H1 (cell line): ENCODE results near the gene CNOT2. TPM values are rescaled to one million over a fixed set of nuclear protein-coding genes. Genes with fewer than 3 reads are reported as not detected.

Source experiments
- CTCF ChIA-PET: fragments of 300-600 bp; sonication (Branson Sonifier 250); formaldehyde crosslinking; loops from one replicate; lab custom pipeline; 2021; ENCODE audit not compliant: partially characterized antibody; lab: Charles Lee
- POLR2A ChIA-PET: fragments of 300-600 bp; sonication (Branson Sonifier 250); formaldehyde crosslinking; loops from one replicate; lab custom pipeline; 2021; ENCODE audit warnings: inconsistent platforms; ENCODE audit not compliant: partially characterized antibody; lab: Charles Lee
- DNase-seq, 2 experiments: peaks; one replicate each; pipeline versions ENCODE4 v3.0.0 to v3.0.0-alpha.2; 2010 to 2022; ENCODE audit warnings: low spot score in 2 of 2, low read depth in 1 of 2, mixed read lengths in 1 of 2
- FAIRE-seq: peaks from 2 replicates; lab custom pipeline; 2011; peaks lifted over from hg19 to GRCh38; lab: Jason Lieb, UNC
- H2AFZ ChIP-seq: 2 replicates; pipeline ENCODE4 v1.8.1; 2012; ENCODE audit warnings: low read length, inconsistent platforms
- H2AK5ac ChIP-seq: 2 replicates; pipeline ENCODE4 v1.6.1; 2013; ENCODE audit warnings: low read depth, low read length
- H2BK120ac ChIP-seq: replicated peaks from 2 replicates; pipeline ENCODE3; 2013; ENCODE audit warnings: low read depth, low read length, inconsistent platforms
- H2BK12ac ChIP-seq: 2 replicates; pipeline ENCODE4 v1.6.1; 2013; ENCODE audit warnings: low read depth, low read length
- H2BK15ac ChIP-seq: 2 replicates; pipeline ENCODE4 v1.6.1; 2013; ENCODE audit warnings: low read length
- H2BK20ac ChIP-seq: 2 replicates; pipeline ENCODE4 v1.6.1; 2013; ENCODE audit warnings: low read length
- H2BK5ac ChIP-seq: 2 replicates; pipeline ENCODE4 v1.6.1; 2013; ENCODE audit warnings: low read depth, low read length
- H3K14ac ChIP-seq: 2 replicates; pipeline ENCODE4 v1.6.1; 2013; ENCODE audit warnings: inconsistent platforms; ENCODE audit not compliant: insufficient read length
- H3K18ac ChIP-seq: 2 replicates; pipeline ENCODE4 v1.6.1; 2013; ENCODE audit warnings: low read length; ENCODE audit errors: extremely low read depth
- H3K23ac ChIP-seq: 2 replicates; pipeline ENCODE4 v1.6.1; 2013; ENCODE audit warnings: inconsistent platforms; ENCODE audit not compliant: insufficient read length
- H3K23me2 ChIP-seq: 2 replicates; pipeline ENCODE4 v1.6.1; 2013; ENCODE audit warnings: low read depth, low read length
- H3K27ac ChIP-seq: 2 replicates; pipeline ENCODE4 v1.6.1; 2011; ENCODE audit warnings: low read depth, low read length, inconsistent platforms
- H3K27me3 ChIP-seq, 4 experiments: replicated peaks in 1 of 4; 1 replicate in 1 of 4; 2 replicates in 3 of 4; pipeline versions ENCODE4 v1.6.1 to v1.8.1; 2011 to 2013; ENCODE audit warnings: low read length in 3 of 4, mild to moderate bottlenecking in 3 of 4, inconsistent platforms in 2 of 4, mixed read lengths in 2 of 4, moderate library complexity in 1 of 4; ENCODE audit not compliant: control insufficient read depth in 3 of 4, insufficient read depth in 3 of 4; ENCODE audit errors: extremely low read depth in 1 of 4
- H3K36me3 ChIP-seq, 4 experiments: 2 replicates each; pipeline versions ENCODE4 v1.6.1 to v1.8.1; 2011 to 2013; ENCODE audit warnings: mild to moderate bottlenecking in 4 of 4, low read length in 3 of 4, moderate library complexity in 2 of 4, control low read depth in 1 of 4, inconsistent platforms in 1 of 4; ENCODE audit not compliant: insufficient read depth in 4 of 4, control insufficient read depth in 2 of 4
- H3K4ac ChIP-seq: replicated peaks from 2 replicates; pipeline ENCODE3; 2013; ENCODE audit warnings: low read length, low read depth, mixed read lengths, inconsistent platforms; ENCODE audit not compliant: insufficient read length
- H3K4me1 ChIP-seq, 4 experiments: replicated peaks in 1 of 4; 1 replicate in 1 of 4; 2 replicates in 3 of 4; pipeline versions ENCODE4 v1.6.1 to v1.8.1; 2011 to 2013; ENCODE audit warnings: low read length in 3 of 4, inconsistent platforms in 2 of 4, mixed read lengths in 1 of 4; ENCODE audit not compliant: insufficient read depth in 4 of 4, control insufficient read depth in 3 of 4
- H3K4me2 ChIP-seq, 2 experiments: 2 replicates each; pipeline versions ENCODE4 v1.6.1 to v1.8.1; 2011 to 2013; ENCODE audit warnings: low read depth in 2 of 2, low read length in 2 of 2, control low read depth in 1 of 2, inconsistent platforms in 1 of 2, mild to moderate bottlenecking in 1 of 2; ENCODE audit not compliant: insufficient read depth in 1 of 2
- H3K4me3 ChIP-seq, 4 experiments: fragments of 200-600, 300-600 bp in 1 of 4; sonication (generic), shearing (Covaris generic), sonication (Bioruptor Twin) in 1 of 4; 2 replicates each; pipeline versions ENCODE4 v1.5.1 to v1.8.1; 2011 to 2016; ENCODE audit warnings: low read length in 4 of 4, low read depth in 3 of 4, control low read depth in 2 of 4, inconsistent platforms in 2 of 4, mild to moderate bottlenecking in 2 of 4, mixed read lengths in 1 of 4, moderate library complexity in 1 of 4; ENCODE audit not compliant: insufficient read depth in 2 of 4; ENCODE audit errors: extremely low read depth in 1 of 4
- H3K56ac ChIP-seq: replicated peaks from 2 replicates; pipeline ENCODE3; 2013; ENCODE audit warnings: low read depth, mild to moderate bottlenecking, mixed read lengths, low read length, inconsistent platforms; ENCODE audit not compliant: insufficient read length
- H3K79me1 ChIP-seq: 2 replicates; pipeline ENCODE4 v1.6.1; 2013; ENCODE audit warnings: low read depth, low read length, control low read depth
- H3K79me2 ChIP-seq, 2 experiments: 2 replicates each; pipeline versions ENCODE4 v1.6.1 to v1.8.1; 2012 to 2013; ENCODE audit warnings: low read length in 2 of 2, mild to moderate bottlenecking in 2 of 2, inconsistent platforms in 1 of 2; ENCODE audit not compliant: insufficient read depth in 2 of 2, control insufficient read depth in 1 of 2
- H3K9ac ChIP-seq, 4 experiments: replicated peaks in 1 of 4; 1 replicate in 1 of 4; 2 replicates in 3 of 4; pipeline versions ENCODE4 v1.6.1 to v1.8.1; 2011 to 2013; ENCODE audit warnings: low read depth in 3 of 4, low read length in 3 of 4, control low read depth in 2 of 4, mild to moderate bottlenecking in 2 of 4, moderate library complexity in 2 of 4, inconsistent platforms in 1 of 4; ENCODE audit errors: extremely low read depth in 1 of 4
- H3K9me3 ChIP-seq, 2 experiments: 2 replicates each; pipeline versions ENCODE4 v1.6.1 to v1.8.1; 2012 to 2013; ENCODE audit warnings: mild to moderate bottlenecking in 2 of 2, moderate library complexity in 2 of 2, control low read depth in 1 of 2, inconsistent platforms in 1 of 2, low read depth in 1 of 2, low read length in 1 of 2, mixed read lengths in 1 of 2; ENCODE audit not compliant: insufficient read depth in 2 of 2
- H4K20me1 ChIP-seq, 2 experiments: replicated peaks in 1 of 2; 2 replicates each; pipeline versions ENCODE3 to v1.8.1; 2011 to 2013; ENCODE audit warnings: inconsistent platforms in 2 of 2, low read length in 2 of 2, mild to moderate bottlenecking in 1 of 2; ENCODE audit not compliant: insufficient read depth in 2 of 2, control insufficient read depth in 1 of 2
- H4K5ac ChIP-seq: 2 replicates; pipeline ENCODE4 v1.6.1; 2013; ENCODE audit warnings: low read length, low read depth, mixed read lengths, inconsistent platforms; ENCODE audit not compliant: insufficient read length
- H4K8ac ChIP-seq: 2 replicates; pipeline ENCODE4 v1.8.0; 2013; ENCODE audit warnings: mild to moderate bottlenecking, moderate library complexity, low read length, inconsistent platforms; ENCODE audit not compliant: insufficient read depth; ENCODE audit errors: extremely low read depth
- H4K91ac ChIP-seq: replicated peaks from 2 replicates; pipeline ENCODE3; 2013; ENCODE audit warnings: low read length, mixed read lengths, inconsistent platforms; ENCODE audit not compliant: insufficient read length
- ASH2L ChIP-seq: fragments of 200-600, 300-600 bp; sonication (generic); IDR thresholded peaks from one replicate; pipeline ENCODE4 v1.7.1; 2017; ENCODE audit warnings: low read length
- EZH2 ChIP-seq: fragments of 200-600 bp; sonication (generic); IDR thresholded peaks from 2 replicates; pipeline ENCODE4 v1.7.1; 2012; ENCODE audit warnings: low read depth, mild to moderate bottlenecking, moderate library complexity, low read length, inconsistent platforms; ENCODE audit not compliant: severe bottlenecking
- JUN ChIP-seq: IDR thresholded peaks from 2 replicates; pipeline ENCODE4 v1.6.1; 2011; ENCODE audit warnings: low read depth, mild to moderate bottlenecking, improper control_type of control experiment, low read length
- RXRA ChIP-seq: IDR thresholded peaks from 2 replicates; pipeline ENCODE4 v1.6.1; 2011; ENCODE audit warnings: low read depth, mild to moderate bottlenecking, low read length, moderate library complexity; ENCODE audit not compliant: insufficient read depth
- SAP30 ChIP-seq: fragments of 300-600 bp; sonication (generic); IDR thresholded peaks from 2 replicates; pipeline ENCODE4 v1.7.1; 2012; ENCODE audit warnings: low read length, moderate library complexity, mild to moderate bottlenecking, inconsistent platforms; ENCODE audit not compliant: insufficient read depth, insufficient replicate concordance
- whole genome bisulfite sequencing, 2 experiments: shearing (Covaris generic) in 1 of 2; methylation state at CpG; one replicate each; pipeline versions ENCODE4 v1.1.6 to v1.1.7; 2013 to 2015; ENCODE audit warnings: low lambda C conversion rate in 2 of 2, mixed read lengths in 2 of 2, inconsistent platforms in 1 of 2, low coverage in 1 of 2, missing lambda C conversion rate in 1 of 2; ENCODE audit not compliant: insufficient replicate concordance in 2 of 2, insufficient coverage in 1 of 2, insufficient read length in 1 of 2; ENCODE audit errors: extremely low coverage in 1 of 2, missing lambda C conversion rate in 1 of 2; 5-methylcytosine and 5-hydroxymethylcytosine counted together
- polyA plus RNA-seq, 7 experiments: library from polyadenylated mRNA; depleted of rRNA in 3 of 7; stranded (reverse) in 5 of 7; unstranded in 2 of 7; fragments of >200 nt in 5 of 7; fragments of 200-250 nt in 2 of 7; gene quantifications; 1 replicate in 5 of 7; 2 replicates in 1 of 7; 4 replicates in 1 of 7; pipeline versions ENCODE4 v1.2.1 to v1.2.3, GENCODE V29; 2011 to 2013; ENCODE audit warnings: missing spikeins in 2 of 7, mixed read lengths in 2 of 7
- total RNA-seq: library from RNA; stranded (reverse); fragmentation: NEBNext Ultra II Directional; extraction: Animal tissue kit (Norgen Biotek cat#: 25700); gene quantifications from 2 replicates; pipeline ENCODE4 v1.2.1, GENCODE V29; 2021
- TF ChIP-seq, protein P1 (sequence below): IDR thresholded peaks from 2 replicates; pipeline ENCODE4 v1.6.1; 2012; ENCODE audit warnings: low read length, inconsistent platforms

CNOT2 gene
- total and polyA plus RNA-seq, 2 of the 8 experiments (the other 6 are each of a cell fraction or from before 2014, with no cell fraction given) = 61.2 to 64.8 TPM

DNA sequence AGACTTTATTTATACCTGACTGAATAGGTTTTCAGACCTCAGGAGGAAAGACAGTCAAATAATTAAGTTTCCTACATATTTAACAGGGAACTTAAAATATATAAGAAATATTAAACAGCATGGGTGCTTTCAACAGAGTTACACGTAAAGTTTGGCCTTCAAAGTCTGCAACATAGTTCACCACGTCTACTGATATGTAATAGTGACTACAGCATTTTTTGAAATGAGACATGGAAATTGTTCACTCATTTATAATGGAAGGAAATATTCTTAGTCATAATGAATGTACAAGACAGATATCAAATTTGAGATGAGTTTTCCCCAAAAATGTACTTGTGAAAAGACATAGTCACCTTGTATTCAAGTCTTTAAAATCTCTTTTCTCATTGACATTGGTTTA lies 66.1 kb downstream of the CNOT2 start:
- Histone ChIP-seq H4K91ac (no peak overlapping the region), H4K5ac (no peak overlapping the region), H3K79me1 (no peaks in the 10 kb centered on the region), H2AFZ (no peak overlapping the region), H3K23me2 (no peaks in the 10 kb centered on the region; the same call in 1 of the 2 replicates), H3K9ac (no peak overlapping the region), H4K8ac (no peak overlapping the region), H2BK20ac (no peak overlapping the region), H2BK5ac (no peak overlapping the region), H3K27me3 (no peaks in the 10 kb centered on the region), H3K9me3 (peaks cover 1 to 8% of the 10 kb centered on the region in 2 experiments; a peak in 1 of 4 replicates), H3K14ac (no peak overlapping the region), H3K4me1 (no peaks in the 10 kb centered on the region; a peak in 2 of 7 replicates), H2BK120ac (no peak overlapping the region)
- FAIRE-seq = no peak
- WGBS, 2 experiments = 92% methylated on average over 2 of the region's 2 CpGs; no CpG with 5 or more reads in 1 of the 2 experiments
- TF ChIP-seq SAP30 (no peak), RXRA (no peak), ASH2L (no peak), EZH2 (no peak), JUN (no peak)
- TF ChIP-seq, protein P1, sequence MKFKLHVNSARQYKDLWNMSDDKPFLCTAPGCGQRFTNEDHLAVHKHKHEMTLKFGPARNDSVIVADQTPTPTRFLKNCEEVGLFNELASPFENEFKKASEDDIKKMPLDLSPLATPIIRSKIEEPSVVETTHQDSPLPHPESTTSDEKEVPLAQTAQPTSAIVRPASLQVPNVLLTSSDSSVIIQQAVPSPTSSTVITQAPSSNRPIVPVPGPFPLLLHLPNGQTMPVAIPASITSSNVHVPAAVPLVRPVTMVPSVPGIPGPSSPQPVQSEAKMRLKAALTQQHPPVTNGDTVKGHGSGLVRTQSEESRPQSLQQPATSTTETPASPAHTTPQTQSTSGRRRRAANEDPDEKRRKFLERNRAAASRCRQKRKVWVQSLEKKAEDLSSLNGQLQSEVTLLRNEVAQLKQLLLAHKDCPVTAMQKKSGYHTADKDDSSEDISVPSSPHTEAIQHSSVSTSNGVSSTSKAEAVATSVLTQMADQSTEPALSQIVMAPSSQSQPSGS = no peak
- TF ChIP-seq, all 59 proteins: peak for 0
- H4K20me1 ChIP-seq = no peaks in the 10 kb centered on the region
- no peak overlapping the region for H2BK15ac ChIP-seq
- ChIA-PET CTCF (no interaction called here), POLR2A (no interaction called here)
- no peak overlapping the region for H3K56ac ChIP-seq
- H3K79me2 ChIP-seq = peaks cover 0 to 78% of the 10 kb centered on the region in 2 experiments; a peak in 2 of 4 replicates
- H3K4me2 ChIP-seq = no peak overlapping the region
- H3K27ac ChIP-seq = no peak overlapping the region
- peaks cover 0 to 4% (median under 1%) of the 10 kb centered on the region in 4 experiments; a peak in 2 of 8 replicates for H3K36me3 ChIP-seq
- H3K18ac ChIP-seq = no peak overlapping the region
- no peak overlapping the region for H3K4ac ChIP-seq
- H2BK12ac ChIP-seq = no peak overlapping the region
- no peak overlapping the region for H3K4me3 ChIP-seq
- DNase-seq = no peak
- H2AK5ac ChIP-seq = no peak overlapping the region
- no peak overlapping the region for H3K23ac ChIP-seq
